HUES48 (cell line): Measurements from ENCODE around the gene LIME1.

ENCODE experiments used
- H3K27ac ChIP-seq: one replicate; pipeline ENCODE4 v1.7.0; 2013; ENCODE audit warnings: low read depth, low read length, inconsistent platforms
- H3K27me3 ChIP-seq: 2 replicates; pipeline ENCODE4 v1.6.1; 2013; ENCODE audit warnings: mild to moderate bottlenecking, low read length; ENCODE audit not compliant: control insufficient read depth, insufficient read depth
- H3K36me3 ChIP-seq: 2 replicates; pipeline ENCODE4 v1.6.1; 2013; ENCODE audit warnings: low read length; ENCODE audit not compliant: control insufficient read depth, insufficient read depth
- H3K4me1 ChIP-seq: 2 replicates; pipeline ENCODE4 v1.6.1; 2013; ENCODE audit warnings: mild to moderate bottlenecking, low read length; ENCODE audit not compliant: control insufficient read depth, insufficient read depth
- H3K4me3 ChIP-seq: 2 replicates; pipeline ENCODE4 v1.5.1; 2013; ENCODE audit warnings: mild to moderate bottlenecking, low read depth, low read length
- H3K9ac ChIP-seq: 2 replicates; pipeline ENCODE4 v1.6.1; 2013; ENCODE audit warnings: mild to moderate bottlenecking, low read depth, low read length, moderate library complexity
- H3K9me3 ChIP-seq: 2 replicates; pipeline ENCODE4 v1.6.1; 2013; ENCODE audit warnings: low read length; ENCODE audit not compliant: control insufficient read depth, insufficient read depth

LIME1 gene

DNA sequence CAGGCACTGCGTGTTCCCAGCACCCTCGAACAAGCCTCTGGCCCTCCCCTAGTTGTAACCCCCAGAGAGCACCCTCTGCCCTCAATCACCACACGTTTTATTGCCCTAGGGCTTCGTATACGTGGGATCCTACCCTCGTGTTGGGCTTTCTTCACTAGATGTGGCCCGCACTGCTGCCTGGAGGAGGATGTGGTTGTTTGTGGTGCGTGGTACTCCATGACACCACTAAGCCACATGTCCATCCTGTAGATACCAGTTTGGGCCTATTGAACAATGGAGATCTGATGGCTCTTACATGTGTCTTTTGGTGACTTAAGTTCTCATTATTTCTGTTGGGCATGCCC lies 20.2 kb downstream of the LIME1 start:
- H3K27ac ChIP-seq, result no peak overlapping the region
- H3K4me3 ChIP-seq, result no peak overlapping the region
- no peak overlapping the region for H3K9ac ChIP-seq
- H3K36me3 ChIP-seq, result no peaks in the 10 kb centered on the region
- no peaks in the 10 kb centered on the region for H3K9me3 ChIP-seq
- no peaks in the 10 kb centered on the region for H3K4me1 ChIP-seq
- H3K27me3 ChIP-seq, result no peaks in the 10 kb centered on the region

DNA sequence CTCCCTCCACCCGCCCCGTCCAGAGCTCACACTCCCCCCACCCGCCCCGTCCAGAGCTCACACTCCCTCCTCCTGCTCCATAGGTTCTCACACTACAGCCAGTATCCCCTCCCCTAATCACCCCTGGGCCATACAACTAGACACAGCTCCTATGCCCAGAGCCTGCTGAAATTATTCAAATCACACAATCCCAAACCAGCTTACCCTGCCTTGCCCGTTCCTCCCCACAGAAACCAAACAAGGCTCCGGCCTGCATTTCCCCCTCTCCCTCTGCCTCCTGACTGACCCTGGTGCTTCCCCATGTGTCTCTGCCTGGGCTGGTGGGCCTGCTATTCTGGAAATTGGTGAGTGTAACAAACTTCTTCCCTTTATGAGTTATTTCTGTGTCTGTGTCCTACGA lies 21.7 kb downstream of the LIME1 start:
- Histone ChIP-seq H3K9me3 (no peaks in the 10 kb centered on the region), H3K4me1 (no peaks in the 10 kb centered on the region), H3K27ac (no peak overlapping the region), H3K27me3 (no peaks in the 10 kb centered on the region), H3K4me3 (no peak overlapping the region), H3K9ac (no peak overlapping the region), H3K36me3 (no peaks in the 10 kb centered on the region)

DNA sequence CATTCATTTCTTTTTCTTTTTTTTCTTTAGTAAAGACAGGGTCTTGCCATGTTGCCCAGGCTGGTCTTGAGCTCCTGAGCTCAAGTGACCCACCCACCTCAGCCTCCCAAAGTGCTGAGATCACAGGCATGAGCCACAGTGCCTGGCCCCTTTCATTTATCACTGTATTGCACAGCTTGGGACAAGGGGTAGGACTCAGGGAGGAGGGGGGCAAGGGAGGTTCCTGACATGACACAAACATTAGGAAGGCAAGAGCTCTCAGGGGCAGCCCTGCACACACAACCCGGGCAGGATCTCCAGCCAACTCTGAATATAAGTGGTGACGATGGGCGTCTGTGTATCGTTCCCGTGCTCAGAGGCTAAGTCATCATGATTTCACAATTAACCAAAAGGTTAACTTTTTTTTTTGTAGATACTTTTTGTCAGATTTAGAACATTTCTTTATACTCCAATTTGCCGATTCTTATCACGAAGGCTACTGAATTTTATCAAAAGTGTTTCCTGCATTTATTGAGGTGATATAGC lies 23.0 kb downstream of the LIME1 start:
- H3K9ac ChIP-seq, result no peak overlapping the region
- no peaks in the 10 kb centered on the region for H3K27me3 ChIP-seq

DNA sequence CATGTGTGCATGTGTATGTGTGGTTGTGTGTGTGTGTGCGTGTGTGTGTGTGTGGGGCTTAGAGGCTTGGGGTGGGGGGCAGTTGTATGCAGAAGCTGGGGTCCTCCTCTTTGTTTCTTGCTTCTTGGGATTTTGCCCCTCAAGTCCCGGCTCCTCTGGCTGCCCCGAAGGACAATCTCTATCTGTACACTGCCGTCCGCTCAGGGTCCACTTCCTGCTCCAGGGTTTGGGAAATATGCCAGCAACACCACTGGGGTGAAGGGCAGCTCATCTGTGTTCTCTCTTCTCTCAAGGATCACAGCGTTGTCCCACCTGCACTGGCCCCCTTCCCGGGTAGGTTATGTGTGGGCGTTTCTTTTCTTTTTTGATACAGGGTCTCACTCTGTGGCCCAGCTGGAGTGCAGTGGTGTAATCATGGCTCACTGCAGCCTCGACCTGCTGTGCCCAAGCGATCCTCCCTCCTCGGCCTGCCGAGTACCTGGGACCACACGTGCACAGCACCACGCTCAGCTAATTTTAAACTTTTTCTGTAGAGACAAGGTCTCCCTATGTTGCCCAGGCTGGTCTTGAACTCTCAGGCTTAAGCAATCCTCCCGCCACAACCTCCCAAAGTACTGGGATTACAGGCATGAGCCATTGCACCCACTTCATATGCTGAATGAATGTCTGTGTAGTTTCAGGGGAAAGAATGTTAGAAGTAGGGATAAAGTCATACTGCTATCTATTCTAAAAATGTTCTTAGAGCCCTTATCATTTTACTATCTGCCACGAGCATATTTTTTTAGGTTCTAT lies 28.8 kb downstream of the LIME1 start:
- no peak overlapping the region for H3K4me3 ChIP-seq
- H3K27me3 ChIP-seq, result no peaks in the 10 kb centered on the region
- H3K27ac ChIP-seq, result no peak overlapping the region
- peaks cover 15% of the 10 kb centered on the region for H3K36me3 ChIP-seq
- no peaks in the 10 kb centered on the region for H3K9me3 ChIP-seq
- H3K4me1 ChIP-seq, result no peaks in the 10 kb centered on the region
- no peak overlapping the region for H3K9ac ChIP-seq

More for the DNA sequence above, 23.0 kb downstream of the LIME1 start:
- Histone ChIP-seq H3K27ac (no peak overlapping the region), H3K36me3 (no peaks in the 10 kb centered on the region), H3K9me3 (no peaks in the 10 kb centered on the region), H3K4me1 (no peaks in the 10 kb centered on the region), H3K4me3 (no peak overlapping the region)

DNA sequence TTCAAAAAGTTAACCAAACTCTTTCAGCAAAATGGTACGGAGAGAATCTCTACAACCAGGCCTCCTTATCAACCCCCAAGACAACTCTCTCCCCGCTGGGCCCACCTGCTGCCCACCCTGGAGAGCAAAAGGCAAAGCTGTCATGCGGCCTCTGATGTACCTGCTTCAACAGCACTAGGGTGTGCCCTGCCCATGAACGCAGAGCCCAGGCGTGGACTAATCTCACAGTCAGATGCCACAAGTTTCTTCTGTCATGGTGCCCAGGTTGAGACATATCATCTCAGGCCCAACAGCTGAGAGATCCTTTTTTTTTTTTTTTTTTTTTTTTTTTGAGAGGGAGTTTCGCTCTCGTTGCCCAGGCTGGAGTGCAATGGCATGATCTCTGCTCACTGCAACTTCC lies 29.4 kb downstream of the LIME1 start:
- Histone ChIP-seq H3K36me3 (peaks cover 15% of the 10 kb centered on the region), H3K9me3 (no peaks in the 10 kb centered on the region), H3K27ac (no peak overlapping the region), H3K27me3 (no peaks in the 10 kb centered on the region), H3K9ac (no peak overlapping the region), H3K4me1 (no peaks in the 10 kb centered on the region), H3K4me3 (no peak overlapping the region)

DNA sequence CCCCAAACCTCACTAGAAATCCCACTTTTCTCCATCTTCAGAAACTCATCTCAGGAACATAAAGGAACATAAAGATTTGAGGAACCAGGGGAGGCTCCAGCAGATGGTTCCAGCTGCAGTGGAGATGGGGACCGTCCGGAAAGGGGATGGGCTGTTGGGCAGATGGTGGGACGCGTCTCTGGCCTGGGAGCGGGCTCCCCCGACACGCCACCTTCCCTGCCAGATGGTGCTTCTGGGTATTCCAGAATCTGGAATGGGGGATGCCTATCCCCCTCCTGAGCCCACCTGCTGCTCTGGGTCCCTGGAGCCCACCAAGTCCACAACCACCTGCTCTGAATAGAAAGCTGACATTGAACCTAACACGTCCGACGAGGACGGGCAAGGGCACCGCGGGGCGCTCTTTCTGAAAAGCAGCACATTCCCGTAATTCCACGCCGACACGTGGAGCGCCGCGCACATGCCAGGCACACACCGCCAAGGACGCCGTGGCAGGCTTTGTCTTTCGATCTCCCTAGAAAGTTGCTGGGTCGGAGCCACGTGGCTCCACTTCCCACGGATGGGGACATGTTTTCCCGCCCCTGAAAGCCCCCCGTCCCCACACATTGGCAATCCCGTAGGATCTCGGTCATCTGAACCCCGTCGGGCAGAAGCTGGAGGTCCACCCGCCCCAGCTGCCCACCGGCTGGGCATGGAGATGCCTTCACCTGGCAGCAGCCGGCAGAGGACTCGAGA lies 30.4 kb downstream of the LIME1 start:
- H3K27ac ChIP-seq, result no peak overlapping the region
- H3K27me3 ChIP-seq, result no peaks in the 10 kb centered on the region
- no peaks in the 10 kb centered on the region for H3K9me3 ChIP-seq
- H3K4me1 ChIP-seq, result no peaks in the 10 kb centered on the region
- no peak overlapping the region for H3K9ac ChIP-seq
- no peak overlapping the region for H3K4me3 ChIP-seq
- H3K36me3 ChIP-seq, result peaks cover 15% of the 10 kb centered on the region

DNA sequence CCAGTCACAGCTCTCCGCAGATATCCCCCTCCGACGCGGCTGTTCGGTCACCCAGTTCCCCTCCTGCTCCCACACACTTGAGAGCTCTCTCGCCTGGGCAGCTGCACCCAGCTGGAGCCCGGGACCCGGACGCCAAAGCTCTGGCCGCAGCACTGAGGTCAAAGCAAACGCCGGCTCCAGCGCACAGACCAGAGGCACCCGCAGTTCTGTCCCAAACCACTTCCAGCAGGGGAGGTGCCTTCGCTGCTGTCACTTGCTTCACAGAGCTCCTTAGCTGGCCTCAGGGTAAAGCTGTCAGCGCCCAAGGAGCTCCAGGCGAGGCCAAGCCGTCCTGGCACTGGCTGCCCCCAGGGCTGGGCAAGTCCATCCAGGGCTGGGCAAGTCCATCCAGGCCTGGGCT lies 31.0 kb downstream of the LIME1 start:
- Histone ChIP-seq H3K9ac (no peak overlapping the region), H3K9me3 (no peaks in the 10 kb centered on the region), H3K4me3 (no peak overlapping the region), H3K27ac (no peak overlapping the region), H3K4me1 (no peaks in the 10 kb centered on the region), H3K36me3 (peaks cover 15% of the 10 kb centered on the region), H3K27me3 (no peaks in the 10 kb centered on the region)

DNA sequence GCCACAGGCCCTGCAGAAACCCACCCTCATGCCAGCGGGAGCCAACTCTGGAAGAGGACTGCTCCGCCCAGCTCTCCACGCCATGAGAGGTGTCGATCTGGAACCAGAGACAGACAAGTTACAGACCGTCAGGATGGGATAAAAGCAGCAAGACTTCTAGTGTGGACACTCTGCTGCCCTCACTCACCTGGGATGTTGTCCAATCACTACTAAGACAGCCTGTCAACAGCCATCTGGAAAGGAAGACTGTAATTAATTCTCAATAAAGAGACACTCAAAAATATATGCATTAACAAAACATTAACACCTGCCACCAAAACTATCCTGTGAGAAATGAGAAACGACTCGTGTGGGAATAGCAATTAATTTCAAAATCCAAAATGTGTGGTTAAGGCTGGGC lies 31.4 kb downstream of the LIME1 start:
- H3K9me3 ChIP-seq, result no peaks in the 10 kb centered on the region
- no peak overlapping the region for H3K27ac ChIP-seq
- H3K27me3 ChIP-seq, result no peaks in the 10 kb centered on the region
- H3K4me3 ChIP-seq, result no peak overlapping the region
- H3K4me1 ChIP-seq, result no peaks in the 10 kb centered on the region
- H3K9ac ChIP-seq, result no peak overlapping the region
- H3K36me3 ChIP-seq, result peaks cover 15% of the 10 kb centered on the region

DNA sequence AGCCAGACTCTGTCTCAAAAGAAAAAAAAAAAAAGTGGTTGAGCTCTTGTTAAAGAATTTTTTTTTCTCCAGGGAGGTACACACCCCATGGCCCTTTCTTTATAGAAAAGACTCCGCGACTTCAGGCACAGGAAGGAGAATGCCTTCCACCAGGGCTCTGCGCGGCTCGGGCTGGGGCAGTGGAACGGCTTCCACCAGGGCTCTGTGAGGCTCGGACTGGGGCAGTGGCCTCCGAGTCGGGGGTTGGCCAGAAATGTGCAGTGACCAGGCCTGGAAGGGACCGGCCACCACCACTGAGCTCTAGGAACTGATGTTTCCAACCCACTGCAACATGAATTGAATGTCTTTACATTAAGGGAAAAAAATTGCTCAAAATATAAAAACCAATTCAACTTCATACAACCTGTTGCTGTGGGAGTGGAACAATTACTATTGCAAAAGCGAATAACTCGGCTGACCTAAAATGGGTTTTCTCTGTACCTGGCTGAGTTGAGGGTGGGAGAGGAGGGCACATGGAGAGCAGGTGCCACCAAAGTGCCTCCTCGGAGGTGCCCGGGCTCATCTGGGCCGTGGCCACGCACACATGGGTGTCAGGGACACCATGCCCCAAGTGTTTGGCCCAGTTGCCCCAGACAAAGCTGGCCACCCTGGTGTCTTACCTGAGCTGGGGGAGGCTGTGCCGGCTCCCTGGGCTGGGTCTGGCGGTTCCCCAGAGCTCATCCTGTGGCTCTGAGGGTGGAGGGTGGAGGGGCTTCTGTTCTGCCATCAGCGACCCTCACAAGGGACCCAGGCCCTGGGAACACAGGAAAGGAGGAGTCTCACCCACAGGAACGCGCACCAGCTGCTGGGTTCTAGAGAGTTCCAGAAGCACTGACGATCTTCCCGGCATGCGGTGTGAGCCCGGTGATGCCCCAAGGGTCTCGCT lies 32.4 kb downstream of the LIME1 start:
- no peaks in the 10 kb centered on the region for H3K27me3 ChIP-seq
- H3K9ac ChIP-seq, result no peak overlapping the region
- no peak overlapping the region for H3K4me3 ChIP-seq
- H3K27ac ChIP-seq, result no peak overlapping the region
- no peaks in the 10 kb centered on the region for H3K9me3 ChIP-seq
- peaks cover 15% of the 10 kb centered on the region for H3K36me3 ChIP-seq
- no peaks in the 10 kb centered on the region for H3K4me1 ChIP-seq

DNA sequence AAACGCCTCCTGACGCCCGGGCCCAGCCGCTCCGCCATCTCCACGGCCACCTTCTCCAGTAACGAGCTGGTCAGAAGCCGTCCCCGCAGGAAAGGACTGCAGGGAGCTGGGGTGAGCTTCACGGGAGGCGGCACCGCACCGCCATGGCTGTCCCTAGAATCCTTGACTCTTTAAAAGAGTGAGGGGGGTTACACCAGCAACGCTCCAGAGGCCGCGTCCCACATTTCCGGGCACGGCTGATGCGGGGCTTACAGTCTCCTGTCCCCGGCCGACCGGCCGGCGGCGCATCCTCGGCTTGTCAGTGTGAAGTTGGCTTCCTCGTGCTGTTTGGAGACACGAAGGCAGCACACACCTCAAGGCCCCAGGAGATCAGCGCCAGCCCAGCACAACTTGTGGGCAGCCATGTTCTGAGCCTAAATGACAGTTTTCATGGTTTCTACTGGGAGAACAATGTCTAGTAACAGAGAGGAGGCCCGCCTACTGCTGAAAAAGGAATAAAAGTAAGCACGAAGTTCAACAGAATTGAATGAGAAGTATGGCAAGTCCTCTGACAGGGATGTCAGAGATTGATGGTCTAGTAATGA lies 33.5 kb downstream of the LIME1 start:
- Histone ChIP-seq H3K4me1 (no peaks in the 10 kb centered on the region), H3K9ac (no peak overlapping the region), H3K4me3 (no peak overlapping the region), H3K36me3 (peaks cover 14% of the 10 kb centered on the region), H3K27ac (no peak overlapping the region), H3K9me3 (no peaks in the 10 kb centered on the region), H3K27me3 (no peaks in the 10 kb centered on the region)
